K562 (cell line): ENCODE data around the gene AIRE. TPM values are rescaled to one million over a fixed set of nuclear protein-coding genes. Genes with fewer than 3 reads are reported as not detected.

Experiments
- ATAC-seq: fragments of 200-7000 bp; cut with Tn5 transposase; 3 replicates; pipeline ENCODE4 v1.9.1; 2020; ENCODE audit warnings: moderate library complexity
- BruUV-seq: library from RNA; stranded (reverse); fragments of 400-500 nt; replicated peaks from 2 replicates; lab custom pipeline; 2021; lab: Mats Ljungman, UMichigan
- CTCF ChIA-PET: fragments of 300-600 bp; formaldehyde crosslinking; extraction: SDS; loops from one replicate; lab custom pipeline; 2021; ENCODE audit warnings: low intra/inter-chr PET ratio; lab: Yijun Ruan, JAX
- POLR2A ChIA-PET: fragments of 300-600, 350-650 bp; sonication (Branson Sonifier 250); formaldehyde crosslinking; extraction: SDS; loops from one replicate; lab custom pipeline; 2021; ENCODE audit warnings: antibody characterized with exemption, inconsistent platforms; lab: Yijun Ruan, JAX
- DNase-seq, 4 experiments: peaks; one replicate each; pipeline versions ENCODE4 v3.0.0 to v3.0.0-alpha.2; 2011 to 2018; ENCODE audit warnings: low spot score in 3 of 4, mixed read lengths in 3 of 4; ENCODE audit errors: extremely low read depth in 1 of 4
- FAIRE-seq: peaks from 2 replicates; lab custom pipeline; 2011; peaks lifted over from hg19 to GRCh38; lab: Jason Lieb, UNC
- H2AFZ ChIP-seq: 2 replicates; pipeline ENCODE4 v1.6.0; 2011; ENCODE audit warnings: low read depth, low read length, control low read depth, inconsistent platforms
- H3K27ac ChIP-seq: fragments of 200-600 bp; 3 replicates; pipeline ENCODE4 v1.8.0; 2011; ENCODE audit warnings: low read depth, mild to moderate bottlenecking, control low read depth, inconsistent platforms, low read length, moderate library complexity, mixed read lengths; ENCODE audit errors: extremely low read depth
- H3K27me3 ChIP-seq, 2 experiments: fragments of 300-600 bp in 1 of 2; 2 replicates in 1 of 2; 3 replicates in 1 of 2; pipeline versions ENCODE4 v1.6.0 to v1.8.0; 2011; ENCODE audit warnings: inconsistent platforms in 2 of 2, low read length in 2 of 2, mild to moderate bottlenecking in 1 of 2, mixed read lengths in 1 of 2, moderate library complexity in 1 of 2; ENCODE audit not compliant: control insufficient read depth in 2 of 2, insufficient read depth in 2 of 2
- H3K36me3 ChIP-seq: fragments of 300-600 bp; 3 replicates; pipeline ENCODE4 v1.8.0; 2011; ENCODE audit warnings: mild to moderate bottlenecking, low read length, inconsistent platforms; ENCODE audit not compliant: control insufficient read depth, insufficient read depth
- H3K4me1 ChIP-seq, 2 experiments: fragments of 200-600 bp in 1 of 2; replicated peaks in 1 of 2; 2 replicates in 1 of 2; 3 replicates in 1 of 2; pipeline versions ENCODE4 v1.5.1 to v1.8.0; 2011; ENCODE audit warnings: inconsistent platforms in 2 of 2, low read length in 2 of 2, mild to moderate bottlenecking in 1 of 2, mixed read lengths in 1 of 2, moderate library complexity in 1 of 2; ENCODE audit not compliant: control insufficient read depth in 2 of 2, insufficient read depth in 2 of 2
- H3K4me2 ChIP-seq: 2 replicates; pipeline ENCODE4 v1.6.1; 2011; ENCODE audit warnings: low read length, control low read depth, inconsistent platforms, mixed read lengths; ENCODE audit not compliant: insufficient read depth
- H3K4me3 ChIP-seq: fragments of 200-600 bp; sonication (generic), shearing (Covaris generic); 2 replicates; pipeline ENCODE4 v1.5.1; 2016; ENCODE audit warnings: control low read depth, inconsistent platforms
- H3K79me2 ChIP-seq: fragments of 200-600 bp; 3 replicates; pipeline ENCODE4 v1.8.0; 2011; ENCODE audit warnings: low read length, inconsistent platforms; ENCODE audit not compliant: control insufficient read depth, insufficient read depth
- H3K9ac ChIP-seq, 2 experiments: 2 replicates each; pipeline versions ENCODE4 v1.6.0 to v1.6.1; 2011; ENCODE audit warnings: low read depth in 2 of 2, low read length in 2 of 2, control low read depth in 1 of 2, inconsistent platforms in 1 of 2, mild to moderate bottlenecking in 1 of 2, mixed read lengths in 1 of 2; ENCODE audit not compliant: insufficient read depth in 1 of 2
- H3K9me1 ChIP-seq: one replicate; pipeline ENCODE4 v1.6.0; 2011; ENCODE audit warnings: inconsistent platforms, mild to moderate bottlenecking, low read length, moderate library complexity; ENCODE audit not compliant: control insufficient read depth, insufficient read depth
- H3K9me3 ChIP-seq: replicated peaks from 2 replicates; pipeline ENCODE4 v1.5.1; 2011; ENCODE audit warnings: low read depth, low read length, inconsistent platforms; ENCODE audit not compliant: control insufficient read depth, insufficient read depth
- H4K20me1 ChIP-seq: replicated peaks from 2 replicates; pipeline ENCODE4 v1.6.1; 2011; ENCODE audit warnings: low read length, inconsistent platforms, mixed read lengths; ENCODE audit not compliant: control insufficient read depth, insufficient read depth
- FOXK1 ChIP-seq: sonication (generic); formaldehyde crosslinking; IDR thresholded peaks from 2 replicates; pipeline ENCODE4 v1.8.0; 2022; ENCODE audit warnings: missing genetic modification reagents, mild to moderate bottlenecking, borderline replicate concordance
- POLR2G ChIP-seq: fragments of 200-400 bp; formaldehyde crosslinking; IDR thresholded peaks from 2 replicates; pipeline ENCODE4 v1.6.1; 2017; ENCODE audit warnings: low read depth, mild to moderate bottlenecking, antibody characterized with exemption, low read length, moderate library complexity
- RBM22 ChIP-seq: fragments of 200-400 bp; formaldehyde crosslinking; IDR thresholded peaks from 2 replicates; pipeline ENCODE4 v1.6.1; 2018; ENCODE audit warnings: low read length, low read depth; ENCODE audit not compliant: poor library complexity, severe bottlenecking
- ZBTB34 ChIP-seq: fragments of 250-450 bp; sonication (Bioruptor Pico); IDR thresholded peaks from 2 replicates; pipeline ENCODE4 v1.8.0; 2021; ENCODE audit warnings: mild to moderate bottlenecking, moderate library complexity
- WGBS: fragments of 100-300 bp; shearing (Covaris generic); methylation state at CpG from one replicate; pipeline ENCODE4 v1.1.6; 2016; ENCODE audit warnings: low coverage, mixed read lengths; ENCODE audit not compliant: insufficient coverage; ENCODE audit errors: missing lambda C conversion rate; 5-methylcytosine and 5-hydroxymethylcytosine counted together
- in situ Hi-C: fragments of 300-500 bp; cut with MboI; formaldehyde crosslinking; loops from 4 replicates; pipeline ENCODE4 v1.15.0; 2018; ENCODE audit warnings: inconsistent platforms, mixed read lengths
- intact Hi-C: fragments of 100-400 bp; cut with micrococcal nuclease; formaldehyde crosslinking; loops from 2 replicates; pipeline ENCODE4 v1.14.2; 2022
- polyA plus RNA-seq, 8 experiments: library from polyadenylated mRNA; depleted of rRNA in 4 of 8; stranded (reverse) in 5 of 8; unstranded in 3 of 8; fragments of >200 nt; fragmentation: Nextera tagmentation in 2 of 8; fragmentation: Illumina TruSeq in 1 of 8; extraction: Ambion mirVana in 2 of 8; extraction: Trizol in 1 of 8; gene quantifications; 2 replicates each; pipeline versions ENCODE4 v1.2.1 to v1.2.3, GENCODE V29; 2011 to 2014; ENCODE audit warnings: inconsistent platforms in 1 of 8, missing spikeins in 1 of 8
- total RNA-seq, 7 experiments: library from RNA; depleted of rRNA in 6 of 7; stranded (reverse); fragments of >200 nt in 6 of 7; fragmentation: Illumina TruSeq in 2 of 7; extraction: Trizol in 2 of 7; gene quantifications; 2 replicates each; pipeline versions ENCODE4 v1.2.1 to v1.2.3, GENCODE V29; 2011 to 2021; ENCODE audit warnings: low replicate concordance in 1 of 7

AIRE gene
- total and polyA plus RNA-seq, 9 of the 15 experiments (the other 6 are each of a cell fraction or from before 2014, with no cell fraction given): 0.01 TPM; not detected in 8

GRCh38 chr21:44325386-44326271 lies 40.0 kb downstream of the AIRE start:
- intact Hi-C loops (no loop called here), in situ Hi-C loops (no loop called here)
- Histone ChIP-seq H4K20me1 (peaks cover 15% of the 10 kb centered on the region), H3K79me2 (no peaks in the 10 kb centered on the region), H3K9me1 (peaks cover 4% of the 10 kb centered on the region), H3K9me3 (no peaks in the 10 kb centered on the region), H3K9ac (no peak overlapping the region; a peak in 1 of 4 replicates), H3K4me3 (no peak overlapping the region), H3K27me3 (no peaks in the 10 kb centered on the region), H3K4me1 (peaks cover 0 to 35% of the 10 kb centered on the region in 2 experiments; a peak in 2 of 5 replicates), H3K4me2 (no peak overlapping the region), H3K27ac (no peak overlapping the region), H2AFZ (no peak overlapping the region), H3K36me3 (peaks cover 58% of the 10 kb centered on the region; the same call in 1 of the 3 replicates)
- ATAC-seq: no peak
- ChIA-PET CTCF (interaction anchor here (0.6 kb wide), 1 partner anchor 13 kb away, joined by 3 read pairs; no protein-coding TSS in a partner anchor), POLR2A (interaction anchor here (0.7 to 2.3 kb wide), 2 partner anchors 9 to 13 kb away, joined by 3 to 11 read pairs; partner anchors contain the start of gene CFAP410)
- BruUV-seq: no TSS peak
- no peak for DNase-seq
- FAIRE-seq: no peak
- TF ChIP-seq FOXK1 (CRISPR knock-in tag) (no peak), POLR2G (peak; percentile 50; the same call in 1 of the 2 replicates), RBM22 (peak; percentile 39), ZBTB34 (CRISPR knock-in tag) (no peak)
- 84% methylated on average over 33 of the region's 44 CpGs for WGBS
